BJ (cell line): ENCODE data around the gene NNT. TPM values are rescaled to one million over a fixed set of nuclear protein-coding genes. Genes with fewer than 3 reads are reported as not detected.

Experiments used
- CTCF ChIA-PET: fragments of 350-600 bp; formaldehyde crosslinking; extraction: SDS; loops from one replicate; lab custom pipeline; 2021; ENCODE audit warnings: antibody characterized with exemption, inconsistent platforms; lab: Yijun Ruan, JAX
- POLR2A ChIA-PET: fragments of 300-600 bp; sonication (Branson Sonifier 250); formaldehyde crosslinking; extraction: SDS; loops from one replicate; lab custom pipeline; 2021; ENCODE audit warnings: antibody characterized with exemption; lab: Charles Lee
- DNase-seq: peaks from one replicate; pipeline ENCODE4 v3.0.0-alpha.2; 2011; ENCODE audit warnings: low read depth
- H3K27me3 ChIP-seq: 2 replicates; pipeline ENCODE4 v1.6.0; 2011; ENCODE audit warnings: low read length; ENCODE audit not compliant: control insufficient read depth, insufficient read depth
- H3K36me3 ChIP-seq: 2 replicates; pipeline ENCODE4 v1.5.1; 2011; ENCODE audit warnings: low read length; ENCODE audit not compliant: control insufficient read depth, insufficient read depth
- H3K4me3 ChIP-seq: 2 replicates; pipeline ENCODE4 v1.5.1; 2011; ENCODE audit warnings: low read depth, mild to moderate bottlenecking, control low read depth, low read length
- polyA plus RNA-seq: library from polyadenylated mRNA; depleted of rRNA; stranded (reverse); fragments of >200 nt; gene quantifications from 2 replicates; pipeline ENCODE4 v1.2.3, GENCODE V29; 2011
- TF ChIP-seq, protein P1 (sequence below): IDR thresholded peaks from 2 replicates; pipeline ENCODE4 v1.5.1; 2011; ENCODE audit warnings: low read depth, mild to moderate bottlenecking, control low read depth, inconsistent platforms, low read length, moderate library complexity; ENCODE audit not compliant: insufficient read depth

Gene NNT
- polyA plus RNA-seq, 1 experiment = 44.8 TPM

- Histone ChIP-seq H3K4me3 (peak within 1 kb of the TSS; percentile 89), H3K36me3 (peaks cover 2% of the 10 kb centered on the region; the same call in 1 of the 2 replicates), H3K27me3 (no peaks in the 10 kb centered on the region)
- ChIA-PET POLR2A (no interaction called here), CTCF (interaction anchor here (1.7 kb wide), 1 partner anchor 32 kb away, joined by 3 read pairs; no protein-coding TSS in a partner anchor)
- DNase-seq = no peak
- TF ChIP-seq, protein P1, sequence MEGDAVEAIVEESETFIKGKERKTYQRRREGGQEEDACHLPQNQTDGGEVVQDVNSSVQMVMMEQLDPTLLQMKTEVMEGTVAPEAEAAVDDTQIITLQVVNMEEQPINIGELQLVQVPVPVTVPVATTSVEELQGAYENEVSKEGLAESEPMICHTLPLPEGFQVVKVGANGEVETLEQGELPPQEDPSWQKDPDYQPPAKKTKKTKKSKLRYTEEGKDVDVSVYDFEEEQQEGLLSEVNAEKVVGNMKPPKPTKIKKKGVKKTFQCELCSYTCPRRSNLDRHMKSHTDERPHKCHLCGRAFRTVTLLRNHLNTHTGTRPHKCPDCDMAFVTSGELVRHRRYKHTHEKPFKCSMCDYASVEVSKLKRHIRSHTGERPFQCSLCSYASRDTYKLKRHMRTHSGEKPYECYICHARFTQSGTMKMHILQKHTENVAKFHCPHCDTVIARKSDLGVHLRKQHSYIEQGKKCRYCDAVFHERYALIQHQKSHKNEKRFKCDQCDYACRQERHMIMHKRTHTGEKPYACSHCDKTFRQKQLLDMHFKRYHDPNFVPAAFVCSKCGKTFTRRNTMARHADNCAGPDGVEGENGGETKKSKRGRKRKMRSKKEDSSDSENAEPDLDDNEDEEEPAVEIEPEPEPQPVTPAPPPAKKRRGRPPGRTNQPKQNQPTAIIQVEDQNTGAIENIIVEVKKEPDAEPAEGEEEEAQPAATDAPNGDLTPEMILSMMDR = peak; percentile 31
Measured at GRCh38 chr5:43556857-43557542, 46.0 kb upstream of the NNT start, which contains the start of gene PAIP1. Gene PAIP1, minus strand, starts transcription at chr5:43557077. Its CDS starts 231 bp downstream, at chr5:43556846.

DNA sequence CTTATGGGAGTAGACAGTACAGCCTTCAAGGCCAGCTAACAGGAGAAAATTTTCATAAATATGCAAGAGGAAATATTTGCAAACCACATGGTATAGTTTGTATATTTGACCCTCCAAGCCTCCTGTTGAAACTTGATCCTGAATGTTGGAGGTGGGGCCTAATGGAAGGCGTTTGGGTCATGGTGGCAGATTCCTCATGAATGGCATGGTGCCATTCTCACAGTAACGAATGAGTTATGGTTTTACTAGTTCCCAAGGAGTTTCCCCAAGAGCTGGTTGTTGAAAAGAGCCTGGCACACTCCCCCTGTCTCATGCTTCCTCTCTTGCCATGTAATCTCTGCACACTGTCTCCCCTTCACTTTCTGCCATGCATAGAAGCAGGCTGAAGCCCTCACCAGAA lies 42.9 kb upstream of the NNT start:
- ChIA-PET POLR2A (interaction anchor here (0.6 kb wide), 1 partner anchor 43 kb away, joined by 17 read pairs; the partner anchor contains the start of gene NNT), CTCF (interaction anchor here (1.3 kb wide), 1 partner anchor 44 kb away, joined by 3 read pairs; no protein-coding TSS in a partner anchor)
- no peak for DNase-seq
- no peak overlapping the region for H3K4me3 ChIP-seq
- H3K36me3 ChIP-seq = no peaks in the 10 kb centered on the region
- H3K27me3 ChIP-seq = no peaks in the 10 kb centered on the region
- TF ChIP-seq, protein P1 = no peak

GRCh38 chr5:43561356-43561755 lies 41.6 kb upstream of the NNT start:
- no peak overlapping the region for H3K4me3 ChIP-seq
- ChIA-PET POLR2A (no interaction called here), CTCF (no interaction called here)
- DNase-seq = no peak
- no peaks in the 10 kb centered on the region for H3K36me3 ChIP-seq
- H3K27me3 ChIP-seq = no peaks in the 10 kb centered on the region
- TF ChIP-seq, protein P1 = no peak

- no peak overlapping the region for H3K4me3 ChIP-seq
- ChIA-PET POLR2A (no interaction called here), CTCF (no interaction called here)
- H3K27me3 ChIP-seq = no peaks in the 10 kb centered on the region
- no peak for DNase-seq
- TF ChIP-seq, protein P1 = no peak
- no peaks in the 10 kb centered on the region for H3K36me3 ChIP-seq
Measured at GRCh38 chr5:43563321-43563720, 39.7 kb upstream of the NNT start.

DNA sequence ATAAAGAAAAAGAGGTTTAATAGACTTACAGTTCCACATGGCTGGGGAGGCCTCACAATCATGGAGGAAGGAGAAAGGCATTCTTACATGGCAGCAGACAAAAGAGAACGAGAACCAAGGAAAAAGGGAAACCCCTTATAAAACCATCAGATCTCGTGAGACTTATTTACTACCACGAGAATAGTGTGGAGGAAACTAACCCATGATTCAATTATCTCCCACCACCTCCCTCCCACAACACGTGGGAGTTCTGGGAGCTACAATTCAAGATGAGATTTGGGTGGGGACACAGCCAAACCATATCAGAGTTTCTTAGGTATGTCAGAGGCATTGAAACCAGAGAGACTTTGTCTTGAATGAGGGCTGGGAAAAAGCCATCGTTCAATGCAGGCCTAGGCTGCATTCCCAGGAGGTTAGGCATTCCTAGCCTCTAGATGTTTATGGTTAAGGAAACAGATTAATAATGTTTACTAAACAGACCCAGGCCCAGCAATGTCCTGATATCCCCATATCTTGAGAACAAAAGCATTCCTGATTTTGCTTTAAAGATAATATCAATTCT lies 38.6 kb upstream of the NNT start:
- Histone ChIP-seq H3K36me3 (no peaks in the 10 kb centered on the region), H3K4me3 (no peak overlapping the region), H3K27me3 (no peaks in the 10 kb centered on the region)
- CTCF ChIA-PET = interaction anchor here (1.2 kb wide), 1 partner anchor 10 kb away, joined by 3 read pairs; no protein-coding TSS in a partner anchor
- TF ChIP-seq, protein P1 = no peak
- POLR2A ChIA-PET = no interaction called here
- no peak for DNase-seq
